Smooth muscle cell of the umbilical artery (primary cell): ENCODE data around the gene NUBP1. TPM values are rescaled to one million over a fixed set of nuclear protein-coding genes. Genes with fewer than 3 reads are reported as not detected.

Experiments
- total RNA-seq: library from RNA; depleted of rRNA; stranded (reverse); fragments of >200 nt; gene quantifications from 2 replicates; pipeline ENCODE4 v1.2.3, GENCODE V29; 2014

Gene NUBP1
- total RNA-seq = 16.6 and 19.0 TPM in 2 replicates

DNA sequence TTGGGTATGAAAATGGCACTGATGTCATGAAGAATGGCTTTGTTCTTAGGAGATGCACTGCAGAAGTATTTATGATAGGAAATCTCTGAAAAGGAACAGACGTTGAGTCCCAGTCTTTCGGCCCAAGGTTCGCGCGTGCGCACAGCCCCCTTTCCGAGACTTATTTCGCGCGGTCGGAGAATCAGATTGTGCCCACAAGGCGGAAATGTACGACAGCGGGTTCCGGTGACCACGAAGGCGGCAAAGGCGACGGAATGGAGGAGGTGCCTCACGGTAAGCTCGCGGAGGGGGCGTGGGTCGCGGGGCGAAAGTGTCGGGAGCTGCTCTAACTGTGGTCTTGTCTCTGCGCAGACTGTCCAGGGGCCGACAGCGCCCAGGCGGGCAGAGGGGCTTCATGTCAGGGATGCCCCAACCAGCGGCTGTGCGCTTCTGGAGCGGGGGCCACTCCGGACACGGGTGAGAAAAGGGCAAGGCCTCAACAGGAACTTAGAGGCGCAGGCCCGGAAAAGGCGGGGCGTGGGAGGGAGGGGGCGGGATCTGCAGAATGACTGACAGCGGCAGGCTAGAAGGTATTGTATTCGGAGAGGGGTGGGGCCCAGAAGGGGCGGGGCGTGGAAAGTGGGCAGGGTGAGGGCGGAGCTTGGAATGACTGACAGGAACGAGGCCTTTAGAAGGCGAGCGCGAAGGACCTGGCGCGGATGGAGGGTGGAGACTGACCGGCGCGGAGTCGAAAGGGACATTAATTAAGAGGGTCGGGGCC lies at the start of gene NUBP1:
NUBP1 (plus strand) TSS at position 233 of the 760 bp plus-strand sequence; CDS start at position 255, 22 bp downstream.

DNA sequence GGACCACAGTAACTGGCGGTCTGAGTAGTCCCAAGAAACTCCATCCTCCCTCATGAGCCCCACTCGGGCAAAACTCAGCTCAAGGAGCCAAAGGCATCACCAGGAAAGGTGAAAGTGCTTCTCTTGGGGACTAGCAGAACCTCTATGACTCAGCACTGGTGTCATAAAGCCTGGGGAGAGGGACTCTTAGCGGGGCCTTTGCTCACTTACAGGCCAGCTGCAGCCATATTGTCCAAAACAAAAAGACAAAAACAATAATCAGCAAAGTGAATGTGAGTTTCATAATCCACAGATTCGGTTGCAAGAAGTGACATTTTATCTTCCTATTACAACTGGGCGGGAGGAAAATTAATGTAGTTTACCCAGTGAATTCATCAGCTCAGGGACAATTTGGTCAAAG lies 48.8 kb upstream of the NUBP1 start, which contains the start of gene TEKT5:
TEKT5 (minus strand) TSS at position 101 of the 400 bp plus-strand sequence; CDS start at position 44, 57 bp downstream.

DNA sequence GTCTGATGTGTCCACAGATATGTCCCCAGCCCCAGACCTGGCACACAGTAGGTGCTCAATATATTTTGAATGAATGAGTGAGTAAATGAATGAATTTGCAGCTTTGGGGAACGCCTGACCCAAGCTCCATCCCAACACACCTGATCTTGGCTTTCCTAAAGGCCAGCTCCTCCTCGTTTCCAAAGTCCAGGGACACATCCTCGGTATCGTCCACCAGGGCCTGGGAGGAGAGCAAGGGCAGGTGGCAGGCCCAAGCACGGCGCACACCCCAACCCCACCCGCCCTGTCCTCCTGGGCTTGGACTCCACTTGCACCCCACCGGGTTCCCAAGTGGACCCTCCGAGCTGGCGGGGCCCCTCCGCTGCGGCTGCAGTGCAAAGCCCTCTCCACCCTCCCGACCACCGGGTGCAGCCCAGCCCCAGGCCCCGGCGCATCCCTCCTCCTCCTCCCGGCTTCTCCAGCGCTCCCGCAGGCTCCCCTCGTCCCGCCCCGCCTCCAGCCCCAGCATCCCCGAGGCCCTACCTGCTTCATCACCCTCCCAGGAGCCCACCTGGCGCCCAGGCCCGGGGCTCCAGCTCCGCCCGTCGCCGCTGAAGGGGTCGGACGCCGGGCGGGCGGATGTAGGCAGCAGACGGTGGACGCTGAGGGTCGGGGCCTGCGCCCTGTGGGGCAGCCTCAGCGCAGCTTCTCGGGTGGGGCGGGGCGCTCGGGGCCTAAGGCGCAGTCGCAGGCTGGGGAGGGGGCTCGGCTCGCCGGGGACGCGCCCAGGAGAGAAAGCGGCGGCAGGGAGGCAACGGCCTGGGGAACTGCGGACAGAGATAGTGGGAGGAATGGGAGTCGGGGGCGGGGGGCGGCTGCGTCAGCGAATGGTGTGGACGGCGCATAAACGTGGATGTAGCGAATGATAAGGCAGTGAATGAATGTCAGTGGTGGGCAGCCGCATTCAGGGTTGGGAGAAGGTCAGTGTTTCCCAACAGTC lies 74.6 kb downstream of the NUBP1 start, which contains the start of gene TVP23A:
TVP23A (minus strand) TSS at position 832 of the 979 bp plus-strand sequence; CDS start at position 531, 301 bp downstream.

Other genes starting within 250 kb of the NUBP1 start
- gene EMP2, start 163.2 kb upstream of the NUBP1 start, total RNA-seq = 2.7 and 6.3 TPM in 2 replicates
- not detected in 2 replicates for gene TEKT5, start 48.9 kb upstream of the NUBP1 start, total RNA-seq
- gene TVP23A, start 75.0 kb downstream of the NUBP1 start, total RNA-seq = not detected in 2 replicates
- gene CIITA, start 133.4 kb downstream of the NUBP1 start, total RNA-seq = 0.23 TPM in 1 of 2 replicates, not detected in the other
- 52.9 and 53.1 TPM in 2 replicates for gene DEXI, start 198.6 kb downstream of the NUBP1 start, total RNA-seq
- gene CLEC16A, start 200.7 kb downstream of the NUBP1 start, total RNA-seq = 21.4 and 23.9 TPM in 2 replicates